HG03097 (cell line): ENCODE data around the gene ENO1.

Source experiments
- ATAC-seq: cut with Tn5 transposase; IDR thresholded peaks from one replicate; pipeline ENCODE4 v1.9.1; 2021; ENCODE audit not compliant: unreplicated experiment, low FRiP score

ENO1 gene

DNA sequence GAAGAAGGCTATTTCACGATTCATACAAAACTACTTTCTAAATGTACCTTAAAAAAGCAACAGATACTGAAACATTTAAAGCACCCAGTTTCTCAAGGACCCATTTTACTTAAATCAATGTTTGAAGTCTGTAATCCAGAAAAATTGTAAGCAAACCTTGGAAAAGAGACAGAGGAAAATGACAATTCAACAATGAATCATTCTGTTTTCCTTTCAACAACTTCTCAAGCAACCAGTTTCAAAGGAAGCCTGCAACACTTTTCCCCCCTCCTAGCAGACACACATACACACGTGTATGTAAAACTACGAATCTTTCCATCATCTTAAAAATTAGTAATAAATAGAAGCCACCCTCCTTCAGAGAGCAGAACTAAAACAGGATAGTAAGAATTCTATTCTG, 62.2 kb downstream of the ENO1 start:
- no peak for ATAC-seq

DNA sequence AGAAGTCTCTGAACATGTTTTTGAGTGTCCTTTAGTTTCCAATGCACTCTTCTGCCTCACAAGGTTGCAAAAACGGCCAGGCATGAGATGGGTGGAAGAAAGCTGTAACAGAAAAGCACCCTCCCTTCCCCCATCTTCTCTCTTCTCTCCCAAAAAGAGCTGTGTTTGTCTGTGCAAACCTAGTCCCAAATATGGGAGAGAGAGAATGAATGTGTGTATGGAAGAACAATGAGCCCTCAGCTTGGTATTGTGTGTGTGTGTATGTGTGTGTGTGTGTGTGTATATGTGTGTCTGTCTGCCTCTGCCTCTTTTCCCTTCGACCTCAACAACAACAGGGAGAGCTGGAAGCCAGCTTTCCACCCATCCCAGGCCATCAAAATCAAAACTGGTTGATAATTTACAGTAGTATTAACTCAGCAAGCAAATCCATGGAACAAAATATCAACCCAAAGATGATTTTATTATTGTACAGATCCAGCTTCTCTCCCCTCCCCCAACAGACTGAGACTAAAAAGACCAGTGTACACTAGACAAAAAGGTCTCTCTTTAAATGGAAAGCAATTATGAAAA, 62.8 kb downstream of the ENO1 start:
- no peak for ATAC-seq

GRCh38 chr1:8814865-8815264, 63.6 kb downstream of the ENO1 start:
- no peak for ATAC-seq

GRCh38 chr1:8813991-8814390, 64.5 kb downstream of the ENO1 start:
- no peak for ATAC-seq

DNA sequence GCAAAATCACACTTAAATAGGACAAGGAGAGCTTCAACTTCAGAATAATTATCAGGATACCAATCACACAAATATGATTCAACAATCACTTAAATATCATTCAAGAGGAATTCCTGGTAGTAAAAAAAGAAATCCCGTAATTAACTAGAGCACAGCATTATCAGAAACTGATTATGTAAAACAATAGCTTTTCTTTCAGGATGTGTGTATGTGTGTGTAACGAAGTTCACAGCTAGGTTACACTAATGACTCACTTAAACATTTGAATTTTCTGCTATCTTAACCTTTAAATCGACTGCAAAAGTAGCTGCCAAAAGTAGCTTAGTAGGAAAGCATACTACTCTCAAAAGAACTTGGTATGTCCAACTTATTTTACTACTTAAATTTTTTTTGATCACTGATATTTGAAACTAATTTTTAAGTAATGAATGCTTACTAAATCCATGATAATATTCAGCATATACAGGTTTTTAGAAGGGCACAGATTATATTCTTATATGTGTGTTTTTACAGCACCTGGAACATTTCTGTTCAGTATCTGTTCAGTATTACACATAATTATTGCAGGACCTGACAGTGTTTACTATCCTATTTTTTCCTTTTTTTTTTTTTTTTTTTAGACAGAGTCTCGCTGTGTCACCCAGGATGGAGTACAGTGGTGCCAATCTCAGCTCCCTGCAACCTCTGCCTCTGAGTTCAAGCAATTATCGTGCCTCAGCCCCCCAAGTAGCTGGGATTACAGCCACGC, 65.3 kb downstream of the ENO1 start:
- no peak for ATAC-seq

DNA sequence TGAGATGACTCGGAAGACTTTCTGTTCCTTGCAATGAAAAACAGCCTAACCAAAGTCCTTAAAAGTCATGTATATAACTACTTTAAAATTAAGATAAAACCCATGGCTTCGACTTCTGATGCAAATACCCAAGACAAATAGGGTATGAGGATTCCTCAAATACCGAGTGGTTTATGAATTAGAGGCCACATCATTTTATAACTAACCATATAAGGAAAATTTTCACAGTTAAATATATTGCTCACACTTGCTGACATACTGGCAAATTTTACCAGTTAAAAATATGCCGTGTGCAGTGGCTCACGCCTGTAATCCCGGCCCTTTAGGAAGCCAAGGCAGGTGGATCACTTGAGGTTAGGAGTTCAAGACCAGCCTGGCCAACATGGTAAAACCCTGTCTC, 66.4 kb downstream of the ENO1 start:
- ATAC-seq: no peak
